GM12873 (cell line): ENCODE measurements around the gene PLXNA4.

Experiments
- TF ChIP-seq, protein P1 (sequence below): IDR thresholded peaks from 2 replicates; pipeline ENCODE4 v1.5.1; 2012; ENCODE audit warnings: low read depth, mild to moderate bottlenecking, moderate library complexity, low read length, control low read depth; ENCODE audit not compliant: insufficient read depth; ENCODE audit errors: missing control alignments

PLXNA4 gene

DNA sequence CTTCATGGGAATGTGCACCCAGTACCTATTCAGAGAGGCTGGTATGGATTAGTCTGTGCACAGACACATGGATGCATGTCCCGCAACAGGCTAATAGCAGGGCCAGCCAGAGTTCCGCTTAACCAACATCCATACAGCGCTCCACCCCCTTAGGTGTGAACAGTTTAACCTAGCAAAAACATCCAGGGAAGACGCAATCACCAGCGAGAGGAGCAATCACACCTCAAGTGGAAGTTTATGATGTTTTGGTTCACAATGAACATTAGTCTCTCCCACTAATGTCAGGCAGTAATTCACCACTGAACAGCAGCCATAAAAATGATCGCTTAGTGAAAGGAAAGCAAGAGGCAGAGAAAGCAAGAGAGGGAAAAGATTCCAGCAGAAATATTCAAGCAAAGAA lies 91.1 kb downstream of the PLXNA4 start:
- TF ChIP-seq, protein P1, sequence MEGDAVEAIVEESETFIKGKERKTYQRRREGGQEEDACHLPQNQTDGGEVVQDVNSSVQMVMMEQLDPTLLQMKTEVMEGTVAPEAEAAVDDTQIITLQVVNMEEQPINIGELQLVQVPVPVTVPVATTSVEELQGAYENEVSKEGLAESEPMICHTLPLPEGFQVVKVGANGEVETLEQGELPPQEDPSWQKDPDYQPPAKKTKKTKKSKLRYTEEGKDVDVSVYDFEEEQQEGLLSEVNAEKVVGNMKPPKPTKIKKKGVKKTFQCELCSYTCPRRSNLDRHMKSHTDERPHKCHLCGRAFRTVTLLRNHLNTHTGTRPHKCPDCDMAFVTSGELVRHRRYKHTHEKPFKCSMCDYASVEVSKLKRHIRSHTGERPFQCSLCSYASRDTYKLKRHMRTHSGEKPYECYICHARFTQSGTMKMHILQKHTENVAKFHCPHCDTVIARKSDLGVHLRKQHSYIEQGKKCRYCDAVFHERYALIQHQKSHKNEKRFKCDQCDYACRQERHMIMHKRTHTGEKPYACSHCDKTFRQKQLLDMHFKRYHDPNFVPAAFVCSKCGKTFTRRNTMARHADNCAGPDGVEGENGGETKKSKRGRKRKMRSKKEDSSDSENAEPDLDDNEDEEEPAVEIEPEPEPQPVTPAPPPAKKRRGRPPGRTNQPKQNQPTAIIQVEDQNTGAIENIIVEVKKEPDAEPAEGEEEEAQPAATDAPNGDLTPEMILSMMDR, result no peak

DNA sequence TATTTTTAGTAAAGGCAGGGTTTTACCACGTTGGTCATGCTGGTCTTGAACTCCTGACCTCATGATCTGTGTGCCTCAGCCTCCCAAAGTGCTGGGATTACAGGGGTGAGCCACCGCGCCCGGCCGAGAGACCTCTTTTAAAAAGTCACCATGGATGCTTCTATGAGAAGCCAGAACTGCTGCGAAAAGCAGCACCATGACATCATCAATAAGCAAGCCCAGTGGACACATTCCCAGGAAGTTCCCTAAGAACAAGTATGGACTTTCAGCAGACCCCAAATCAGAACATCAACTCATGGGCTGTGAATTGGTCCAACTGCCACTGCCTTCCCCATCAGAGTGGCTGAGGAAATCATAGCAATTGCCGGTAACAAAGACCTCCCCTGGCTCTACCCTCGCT lies 93.4 kb downstream of the PLXNA4 start:
- TF ChIP-seq, protein P1, result no peak

DNA sequence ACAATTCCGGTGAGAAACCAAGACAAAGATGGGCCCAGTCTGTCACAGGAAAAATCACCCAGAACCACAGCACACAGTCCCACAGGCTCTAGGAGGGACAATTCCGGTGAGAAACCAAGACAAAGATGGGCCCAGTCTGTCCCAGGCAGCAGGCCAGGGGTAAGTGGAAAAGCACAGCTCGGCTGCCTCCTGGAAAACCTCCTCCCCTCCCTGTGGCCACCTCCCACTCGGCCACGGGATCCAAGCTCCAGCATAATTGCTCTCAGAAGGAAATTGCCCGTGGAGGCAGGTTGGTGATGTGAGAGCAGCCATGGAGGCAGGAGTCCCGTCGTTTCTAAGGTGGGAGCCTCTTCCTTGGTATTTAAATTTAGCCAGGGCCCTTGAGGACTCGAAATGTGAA lies 95.7 kb downstream of the PLXNA4 start:
- TF ChIP-seq, protein P1, result no peak

DNA sequence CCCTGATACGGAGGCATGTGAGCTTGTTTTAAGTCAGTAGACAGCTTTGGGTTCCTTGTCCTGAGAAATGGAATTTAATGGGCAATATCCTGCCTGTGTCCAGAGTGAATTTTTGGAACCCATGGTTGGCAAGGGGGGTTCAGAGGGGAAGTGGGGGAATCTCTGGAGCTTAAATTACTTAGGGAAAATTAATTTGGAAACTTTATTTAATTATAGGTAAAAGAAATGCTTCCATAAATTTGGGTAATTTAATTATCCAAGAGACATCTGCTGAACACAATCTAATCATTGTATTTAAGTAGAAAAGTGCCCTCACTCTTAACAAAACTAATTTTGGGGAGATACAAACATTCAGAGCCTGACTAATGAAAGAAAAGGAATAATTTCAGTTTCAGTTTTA lies 99.7 kb downstream of the PLXNA4 start:
- TF ChIP-seq, protein P1, result no peak

DNA sequence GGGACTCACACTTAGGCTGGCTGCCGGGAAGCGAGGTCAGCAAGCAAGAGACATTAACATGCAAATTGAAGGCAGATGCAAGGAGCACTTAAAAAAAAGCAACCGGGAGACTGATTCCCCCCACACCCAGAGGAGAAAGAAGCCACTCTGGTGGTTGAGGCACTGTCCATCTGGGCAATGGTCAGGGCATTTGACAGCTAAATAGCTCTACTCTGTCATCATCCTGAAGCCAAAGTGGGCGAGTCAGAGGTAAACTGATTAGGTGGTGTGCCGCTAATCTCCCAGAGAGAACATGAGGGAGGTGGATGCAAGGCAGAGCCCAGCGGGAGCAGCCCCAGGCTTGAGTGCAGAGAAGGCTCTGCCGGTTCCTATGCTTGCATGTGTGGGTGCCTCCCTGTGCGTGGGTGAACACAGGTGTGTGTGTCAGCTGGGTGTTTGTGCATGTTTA lies 100.6 kb downstream of the PLXNA4 start:
- TF ChIP-seq, protein P1, result no peak

DNA sequence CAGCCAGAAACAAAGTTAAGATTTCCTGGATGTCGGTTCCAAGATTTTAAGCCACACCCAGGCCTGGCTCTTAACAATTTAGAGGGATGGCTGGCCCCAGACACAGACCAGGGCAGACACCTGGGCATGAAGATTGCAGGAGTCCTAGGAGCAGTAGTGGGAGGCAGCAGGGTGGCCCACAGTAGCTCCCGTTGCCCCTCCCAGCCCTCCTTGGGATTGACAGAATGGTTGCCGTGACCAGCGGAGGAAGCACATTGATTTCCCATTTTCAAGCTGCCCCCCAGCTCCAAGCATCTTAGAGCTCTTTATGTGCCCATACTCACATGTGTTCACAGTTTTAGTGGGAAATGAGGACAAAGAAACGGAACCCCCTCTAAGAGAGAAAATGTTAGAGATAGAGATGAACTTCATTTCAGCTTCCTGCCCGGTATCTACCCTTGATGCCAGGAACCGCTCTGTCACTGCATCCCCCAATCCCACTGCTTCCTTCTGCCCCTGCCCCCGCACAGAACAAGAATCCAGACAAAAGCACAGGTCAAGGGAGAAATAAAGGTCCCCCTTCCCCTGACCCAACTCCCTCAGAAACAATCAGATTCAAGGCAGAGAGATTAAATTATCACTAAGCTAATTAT lies 101.1 kb downstream of the PLXNA4 start:
- TF ChIP-seq, protein P1, result no peak

DNA sequence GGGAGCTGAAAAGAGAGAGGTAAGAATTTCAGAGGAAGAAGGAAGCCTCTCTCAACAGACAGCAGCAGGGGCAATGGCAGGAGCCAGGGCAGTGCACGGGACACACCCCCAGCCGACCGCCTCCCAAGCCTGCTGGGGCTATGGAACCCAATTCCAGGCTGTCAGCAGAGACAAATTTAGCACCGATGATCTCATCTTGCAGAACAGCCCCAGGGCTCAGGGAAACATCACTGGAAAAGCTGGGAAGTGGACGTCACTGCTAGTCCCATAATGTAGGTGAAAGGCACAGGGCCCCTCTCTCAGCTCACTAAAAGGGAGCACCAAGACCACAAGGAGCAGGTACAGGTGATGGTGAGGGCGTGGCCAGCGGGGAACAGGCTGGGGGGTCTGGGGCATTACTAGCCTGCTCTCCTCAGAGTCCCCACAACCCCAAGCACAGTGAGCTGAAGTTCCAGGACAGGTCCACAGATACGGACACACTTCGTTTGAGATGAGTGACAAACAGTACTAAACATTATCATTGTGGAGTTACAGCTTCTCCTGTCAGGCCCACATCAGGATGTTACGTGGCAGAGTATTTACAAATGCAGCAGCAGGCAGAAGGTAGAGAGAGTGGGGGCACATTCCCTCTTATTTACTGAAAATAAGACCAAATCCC lies 103.7 kb downstream of the PLXNA4 start:
- TF ChIP-seq, protein P1, result no peak
